ENCODE results near the gene C6orf62.

- TF ChIP-seq REST (tag by site-specific recombination; IDR thresholded peaks at IDR 0.05) (no peak), PRDM10 (tag by site-specific recombination; IDR thresholded peaks at IDR 0.05) (no peak)
Measured at GRCh38 chr6:24683297-24684296, 35.4 kb downstream of the C6orf62 start.

Data from HEK293 (cell line).